NCI-H1048 (cell line): ENCODE results near the gene ACACA.
"Not testable (repeated sequence)": the region's sequence is repeated elsewhere in the genome, so short reads cannot be mapped to it uniquely, and the experiment has no call there.

Experiments
- DNase-seq: peaks from one replicate; lab custom pipeline; 2025; lab: John Stamatoyannopoulos, UW

The ACACA gene

GRCh38 chr17:37393352-37393751 lies 13.3 kb downstream of the ACACA start:
- no peak for DNase-seq

- no peak for DNase-seq
These were observed 14.5 kb downstream of the ACACA start for GRCh38 chr17:37392024-37392590.

GRCh38 chr17:37391146-37391545 lies 15.5 kb downstream of the ACACA start:
- no peak for DNase-seq

GRCh38 chr17:37389160-37389559 lies 17.5 kb downstream of the ACACA start:
- no peak for DNase-seq

- DNase-seq = no peak
These were observed 18.4 kb downstream of the ACACA start for GRCh38 chr17:37388266-37388665.

- no peak for DNase-seq
These were observed 20.2 kb downstream of the ACACA start for GRCh38 chr17:37386462-37386861.

- DNase-seq = no peak
These were observed 21.1 kb downstream of the ACACA start for GRCh38 chr17:37385474-37385990.

- no peak for DNase-seq
These were observed 22.0 kb downstream of the ACACA start for GRCh38 chr17:37384560-37385149.

- DNase-seq = no peak
These were observed 24.6 kb downstream of the ACACA start for GRCh38 chr17:37382056-37382455.

- DNase-seq = no peak
These were observed 30.9 kb downstream of the ACACA start, which contains the start of gene C17orf78 for GRCh38 chr17:37375706-37376105. C17orf78 (plus strand) TSS chr17:37375985; CDS start chr17:37376093, 108 bp downstream.

- peak; percentile 35 for DNase-seq
These were observed 33.0 kb downstream of the ACACA start for GRCh38 chr17:37373530-37374159.

- DNase-seq = no peak
These were observed 38.1 kb downstream of the ACACA start for GRCh38 chr17:37368577-37368976.

- DNase-seq = no peak
These were observed 41.0 kb downstream of the ACACA start for GRCh38 chr17:37365589-37365988.

- no peak for DNase-seq
These were observed 45.1 kb downstream of the ACACA start for GRCh38 chr17:37361543-37361942.

GRCh38 chr17:37360632-37361031 lies 46.0 kb downstream of the ACACA start:
- no peak for DNase-seq

GRCh38 chr17:37359682-37360188 lies 46.9 kb downstream of the ACACA start:
- DNase-seq = no peak

GRCh38 chr17:37358830-37359681 lies 47.6 kb downstream of the ACACA start:
- peak; percentile 59 for DNase-seq

GRCh38 chr17:37358098-37358829 lies 48.4 kb downstream of the ACACA start:
- DNase-seq = peak; percentile 30

GRCh38 chr17:37356796-37357569 lies 49.7 kb downstream of the ACACA start:
- not testable (repeated sequence) for DNase-seq

- DNase-seq = not testable (repeated sequence)
These were observed 59.7 kb downstream of the ACACA start for GRCh38 chr17:37346863-37347402.
